Measurements from ENCODE around the gene KRTAP10-6. TPM values are rescaled to one million over a fixed set of nuclear protein-coding genes. Genes with fewer than 3 reads are reported as not detected.

Gene KRTAP10-6
- total and polyA plus RNA-seq, 2 of the 8 experiments (the other 6 are each of a cell fraction or from before 2014, with no cell fraction given), result 0.12 TPM; not detected in 1

- Histone ChIP-seq H2BK20ac (ENCODE audit: low read length) (no peak overlapping the region), H3K23ac (ENCODE audit: insufficient read length) (no peak overlapping the region), H2AFZ (ENCODE audit: low read length) (no peak overlapping the region), H2AK5ac (ENCODE audit: low read depth, low read length) (no peak overlapping the region), H3K27ac (ENCODE audit: low read depth, low read length) (no peak overlapping the region), H3K9me3 (ENCODE audit: insufficient read depth in 2 of 2, low read depth in 1 of 2, low read length in 1 of 2) (peaks cover 0 to 4% of the 10 kb centered on the region in 2 experiments; a peak in 1 of 4 replicates), H3K27me3 (replicated peaks in 1 of 4; ENCODE audit: control insufficient read depth in 3 of 4, extremely low read depth in 1 of 4, insufficient read depth in 3 of 4, low read length in 3 of 4) (no peaks in the 10 kb centered on the region), H3K56ac (replicated peaks; ENCODE audit: insufficient read length, low read depth, low read length) (no peak overlapping the region), H3K9ac (replicated peaks in 1 of 4; ENCODE audit: extremely low read depth in 1 of 4, low read depth in 3 of 4, low read length in 3 of 4) (no peak overlapping the region), H3K36me3 (ENCODE audit: control insufficient read depth in 2 of 4, insufficient read depth in 4 of 4, low read length in 3 of 4) (no peaks in the 10 kb centered on the region), H3K4ac (replicated peaks; ENCODE audit: insufficient read length, low read depth, low read length) (no peak overlapping the region), H2BK12ac (ENCODE audit: low read depth, low read length) (no peak overlapping the region), H3K18ac (ENCODE audit: extremely low read depth, low read length) (no peak overlapping the region), H3K14ac (ENCODE audit: insufficient read length) (no peak overlapping the region), H3K79me2 (ENCODE audit: control insufficient read depth in 1 of 2, insufficient read depth in 2 of 2, low read length in 2 of 2) (no peaks in the 10 kb centered on the region), H3K23me2 (ENCODE audit: low read depth, low read length) (no peaks in the 10 kb centered on the region), H3K4me3 (ENCODE audit: extremely low read depth in 1 of 4, insufficient read depth in 2 of 4, low read depth in 3 of 4, low read length in 4 of 4) (no peak overlapping the region), H2BK120ac (replicated peaks; ENCODE audit: low read depth, low read length) (no peak overlapping the region), H2BK5ac (ENCODE audit: low read depth, low read length) (no peak overlapping the region), H4K20me1 (replicated peaks in 1 of 2; ENCODE audit: control insufficient read depth in 1 of 2, insufficient read depth in 2 of 2, low read length in 2 of 2) (peaks cover 0 to 3% of the 10 kb centered on the region in 2 experiments), H4K5ac (ENCODE audit: insufficient read length, low read depth, low read length) (no peak overlapping the region), H2BK15ac (ENCODE audit: low read length) (no peak overlapping the region), H3K4me1 (replicated peaks in 1 of 4; ENCODE audit: control insufficient read depth in 3 of 4, insufficient read depth in 4 of 4, low read length in 3 of 4) (no peaks in the 10 kb centered on the region; a peak in 2 of 7 replicates), H3K79me1 (ENCODE audit: low read depth, low read length) (no peaks in the 10 kb centered on the region), H4K8ac (ENCODE audit: extremely low read depth, insufficient read depth, low read length) (no peak overlapping the region), H4K91ac (replicated peaks; ENCODE audit: insufficient read length, low read length) (no peak overlapping the region), H3K4me2 (ENCODE audit: insufficient read depth in 1 of 2, low read depth in 2 of 2, low read length in 2 of 2) (no peak overlapping the region)
- DNase-seq (ENCODE audit: low read depth in 1 of 2, low spot score in 2 of 2) (no peak), FAIRE-seq (no peak)
- TF ChIP-seq KDM5A (IDR thresholded peaks at IDR 0.05; ENCODE audit: low read length) (no peak), BCL11A (IDR thresholded peaks at IDR 0.05; ENCODE audit: low read depth in 2 of 2, low read length in 2 of 2) (no peak), CHD2 (IDR thresholded peaks at IDR 0.05; ENCODE audit: low read length) (no peak), ZNF274 (IDR thresholded peaks at IDR 0.05; ENCODE audit: borderline replicate concordance, extremely low read depth, low read length) (no peak), CREB1 (IDR thresholded peaks at IDR 0.05) (no peak), NANOG (IDR thresholded peaks at IDR 0.05; ENCODE audit: insufficient read depth, low read depth, low read length, poor library complexity, severe bottlenecking) (no peak), SIN3A (conservative IDR thresholded peaks at IDR 0.05 in 1 of 2, IDR thresholded peaks at IDR 0.05 in 1 of 2; ENCODE audit: low read depth in 1 of 2, low read length in 2 of 2) (no peak), JUND (IDR thresholded peaks at IDR 0.05; ENCODE audit: low read length) (no peak)
- WGBS, 2 experiments (ENCODE audit: extremely low coverage in 1 of 2, insufficient coverage in 1 of 2, insufficient read length in 1 of 2, insufficient replicate concordance in 2 of 2, low coverage in 1 of 2, low lambda C conversion rate in 2 of 2, missing lambda C conversion rate in 1 of 2), result 83% methylated on average over 1 of the region's 1 CpG; no CpG with 5 or more reads in 1 of the 2 experiments
- CTCF ChIA-PET (ENCODE audit: partially characterized antibody), result interaction anchor here (0.6 to 0.9 kb wide), 2 partner anchors 16 to 382 kb away, joined by 3 read pairs; no protein-coding TSS in a partner anchor
- POLR2A ChIA-PET (ENCODE audit: partially characterized antibody), result no interaction called here
Observed at GRCh38 chr21:44632067-44632466, 39.8 kb upstream of the KRTAP10-6 start.
